ENCODE measurements around the gene REEP6.

Gene REEP6

DNA sequence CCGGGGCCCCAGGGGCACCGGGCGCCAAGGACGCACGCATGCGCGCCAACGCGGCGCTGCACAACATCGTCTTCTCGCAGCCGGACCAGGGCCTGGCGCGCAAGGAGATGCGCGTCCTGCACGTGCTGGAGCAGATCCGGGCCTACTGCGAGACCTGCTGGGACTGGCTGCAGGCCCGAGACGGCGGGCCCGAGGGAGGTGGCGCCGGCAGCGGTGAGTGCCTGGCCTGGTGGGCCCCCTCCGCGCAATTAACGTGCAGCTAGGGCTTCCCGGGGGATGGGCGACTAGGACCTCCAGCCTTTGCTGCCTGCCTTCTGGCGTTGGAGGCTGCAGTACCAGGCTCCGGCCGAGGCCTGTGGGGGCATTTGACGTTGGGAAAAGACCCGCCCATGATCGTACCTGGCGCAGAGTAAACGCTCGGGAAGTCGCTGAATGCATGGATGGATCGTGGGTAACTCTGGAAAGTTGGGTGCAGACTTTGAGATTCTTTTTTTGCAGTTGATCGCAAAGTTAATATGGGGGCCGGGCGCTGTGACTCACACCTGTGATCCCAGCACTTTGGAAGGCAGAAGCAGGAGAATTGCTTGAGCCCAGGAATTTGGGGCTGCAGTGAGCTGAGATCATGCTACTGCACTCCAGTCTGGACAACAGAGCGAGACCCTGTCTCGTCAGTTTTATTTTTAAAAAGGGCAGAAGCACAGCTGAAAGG lies 33.8 kb upstream of the REEP6 start:
- DNase-seq: no peak

DNA sequence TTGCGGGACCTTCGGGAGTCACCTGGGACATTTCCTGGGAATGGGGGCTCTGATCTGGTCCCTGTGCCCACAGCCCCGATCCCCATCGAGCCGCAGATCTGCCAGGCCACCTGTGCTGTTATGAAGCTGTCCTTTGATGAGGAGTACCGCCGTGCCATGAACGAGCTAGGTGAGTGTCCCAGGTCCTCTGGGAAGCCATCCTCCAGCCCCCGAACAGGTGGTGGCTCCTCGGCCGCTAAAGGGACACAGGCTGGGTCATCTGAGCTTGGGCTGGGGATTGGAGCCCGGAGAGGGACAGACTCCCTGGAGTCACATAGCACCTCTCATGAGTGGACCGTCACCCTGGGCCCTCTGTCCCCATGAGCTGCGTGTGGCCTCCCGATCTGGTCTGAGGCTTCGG lies 33.1 kb upstream of the REEP6 start:
- no peak for DNase-seq

GRCh38 chr19:1459479-1459878 lies 31.5 kb upstream of the REEP6 start:
- DNase-seq: no peak

- no peak for DNase-seq
These were observed 30.7 kb upstream of the REEP6 start for GRCh38 chr19:1460033-1460995.

- no peak for DNase-seq
These were observed 29.1 kb upstream of the REEP6 start for GRCh38 chr19:1461862-1462261.

DNA sequence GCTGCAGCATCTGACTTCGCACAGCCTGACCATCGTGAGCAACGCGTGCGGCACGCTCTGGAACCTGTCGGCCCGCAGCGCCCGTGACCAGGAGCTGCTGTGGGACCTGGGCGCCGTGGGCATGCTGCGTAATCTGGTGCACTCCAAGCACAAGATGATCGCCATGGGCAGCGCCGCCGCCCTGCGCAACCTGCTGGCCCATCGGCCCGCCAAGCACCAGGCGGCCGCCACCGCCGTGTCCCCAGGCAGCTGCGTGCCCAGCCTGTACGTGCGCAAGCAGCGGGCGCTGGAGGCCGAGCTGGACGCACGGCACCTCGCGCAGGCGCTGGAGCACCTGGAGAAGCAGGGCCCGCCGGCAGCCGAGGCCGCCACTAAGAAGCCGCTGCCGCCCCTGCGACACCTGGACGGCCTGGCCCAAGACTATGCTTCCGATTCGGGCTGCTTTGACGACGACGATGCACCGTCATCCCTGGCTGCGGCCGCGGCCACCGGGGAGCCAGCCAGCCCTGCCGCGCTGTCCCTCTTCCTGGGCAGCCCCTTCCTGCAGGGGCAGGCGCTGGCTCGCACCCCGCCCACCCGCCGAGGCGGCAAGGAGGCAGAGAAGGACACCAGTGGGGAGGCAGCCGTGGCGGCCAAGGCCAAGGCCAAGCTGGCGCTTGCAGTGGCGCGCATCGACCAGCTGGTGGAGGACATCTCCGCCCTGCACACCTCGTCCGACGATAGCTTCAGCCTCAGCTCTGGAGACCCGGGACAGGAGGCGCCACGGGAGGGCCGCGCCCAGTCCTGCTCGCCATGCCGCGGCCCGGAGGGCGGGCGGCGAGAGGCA lies 25.6 kb upstream of the REEP6 start:
- DNase-seq: no peak

GRCh38 chr19:1466018-1466460 lies 24.9 kb upstream of the REEP6 start:
- DNase-seq: no peak

- DNase-seq: no peak
These were observed 24.3 kb upstream of the REEP6 start for GRCh38 chr19:1466461-1467214.

DNA sequence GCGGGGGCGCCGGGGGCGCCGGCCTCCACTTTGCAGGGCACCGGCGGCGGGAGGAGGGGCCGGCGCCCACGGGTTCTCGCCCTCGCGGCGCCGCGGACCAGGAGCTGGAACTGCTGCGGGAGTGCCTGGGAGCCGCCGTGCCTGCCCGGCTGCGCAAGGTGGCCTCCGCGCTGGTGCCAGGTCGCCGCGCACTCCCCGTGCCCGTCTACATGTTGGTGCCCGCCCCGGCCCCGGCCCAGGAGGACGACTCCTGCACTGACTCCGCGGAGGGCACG lies 23.8 kb upstream of the REEP6 start:
- no peak for DNase-seq

GRCh38 chr19:1467490-1468273 lies 23.3 kb upstream of the REEP6 start:
- DNase-seq: no peak

- no peak for DNase-seq
These were observed 22.6 kb upstream of the REEP6 start for GRCh38 chr19:1468274-1468820.

GRCh38 chr19:1468821-1469254 lies 22.1 kb upstream of the REEP6 start:
- DNase-seq: no peak

GRCh38 chr19:1469255-1470054 lies 21.5 kb upstream of the REEP6 start:
- DNase-seq: no peak

DNA sequence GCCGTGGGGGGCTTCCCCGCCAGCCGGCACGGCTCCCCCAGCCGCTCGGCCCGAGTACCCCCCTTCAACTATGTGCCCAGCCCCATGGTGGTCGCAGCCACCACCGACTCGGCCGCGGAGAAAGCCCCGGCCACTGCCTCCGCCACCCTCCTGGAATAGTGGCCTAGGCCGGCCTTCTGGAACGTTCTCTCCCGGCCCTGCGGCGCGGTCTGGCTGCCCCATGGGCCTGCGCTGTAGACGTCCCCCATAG lies 21.0 kb upstream of the REEP6 start:
- DNase-seq: no peak

- peak; percentile 65 for DNase-seq
These were observed 20.5 kb upstream of the REEP6 start for GRCh38 chr19:1470305-1471009.

DNA sequence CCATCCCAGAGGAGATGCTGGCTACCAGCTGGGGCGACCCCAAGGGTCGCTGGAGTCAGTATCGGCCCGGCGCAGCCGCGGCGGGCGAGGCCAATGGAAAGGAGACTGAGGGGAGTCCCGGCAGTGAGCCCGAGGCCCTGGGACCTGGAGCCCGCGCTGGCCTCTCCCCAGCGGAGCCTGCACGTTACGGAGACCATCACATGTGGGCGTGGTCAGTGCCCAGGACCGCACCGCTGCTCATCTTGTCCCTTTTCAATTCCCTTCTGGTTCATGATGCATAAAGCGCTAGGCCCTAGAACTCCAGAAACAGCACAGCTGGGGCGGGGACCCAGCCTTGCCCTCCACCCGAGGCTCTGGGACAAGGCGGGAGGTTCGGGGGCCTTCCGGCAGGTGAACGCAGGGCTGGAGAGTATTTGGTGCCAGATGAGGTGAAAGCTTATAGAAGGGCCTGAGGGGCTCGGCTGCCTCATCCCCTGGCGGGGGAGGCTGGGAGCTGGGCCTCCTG lies 19.9 kb upstream of the REEP6 start:
- DNase-seq: no peak

DNA sequence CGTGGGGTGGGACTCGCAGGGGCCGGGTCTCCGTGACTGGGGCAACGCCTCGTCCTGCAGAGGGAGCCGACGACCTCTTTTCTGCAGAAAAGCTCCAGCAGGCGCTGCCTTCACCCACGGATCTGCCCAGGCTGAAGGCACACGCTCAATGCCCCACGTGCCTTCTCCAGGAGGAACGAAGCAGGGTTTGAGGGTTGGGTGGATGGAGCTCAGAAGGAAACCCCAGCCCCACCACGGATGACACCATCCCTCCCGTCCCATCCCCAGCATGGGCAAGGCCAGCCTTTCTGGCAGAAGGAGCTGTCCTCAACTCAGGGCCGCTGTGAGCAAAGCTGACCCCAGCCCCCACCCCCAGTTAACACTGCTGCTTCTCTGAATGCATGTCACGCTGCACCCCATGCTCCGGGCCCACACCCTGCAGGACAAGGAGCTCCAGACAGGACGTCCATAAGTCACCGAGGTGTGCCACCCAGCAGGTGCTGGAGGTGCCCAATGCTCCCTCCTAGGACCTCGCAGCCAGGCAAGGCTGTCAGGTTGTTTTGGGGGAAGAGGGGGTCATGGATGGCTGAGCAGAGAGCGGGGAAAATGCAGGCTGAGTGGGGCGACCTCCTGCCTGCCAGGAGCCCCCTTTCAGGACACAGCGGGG lies 19.3 kb upstream of the REEP6 start:
- DNase-seq: no peak

DNA sequence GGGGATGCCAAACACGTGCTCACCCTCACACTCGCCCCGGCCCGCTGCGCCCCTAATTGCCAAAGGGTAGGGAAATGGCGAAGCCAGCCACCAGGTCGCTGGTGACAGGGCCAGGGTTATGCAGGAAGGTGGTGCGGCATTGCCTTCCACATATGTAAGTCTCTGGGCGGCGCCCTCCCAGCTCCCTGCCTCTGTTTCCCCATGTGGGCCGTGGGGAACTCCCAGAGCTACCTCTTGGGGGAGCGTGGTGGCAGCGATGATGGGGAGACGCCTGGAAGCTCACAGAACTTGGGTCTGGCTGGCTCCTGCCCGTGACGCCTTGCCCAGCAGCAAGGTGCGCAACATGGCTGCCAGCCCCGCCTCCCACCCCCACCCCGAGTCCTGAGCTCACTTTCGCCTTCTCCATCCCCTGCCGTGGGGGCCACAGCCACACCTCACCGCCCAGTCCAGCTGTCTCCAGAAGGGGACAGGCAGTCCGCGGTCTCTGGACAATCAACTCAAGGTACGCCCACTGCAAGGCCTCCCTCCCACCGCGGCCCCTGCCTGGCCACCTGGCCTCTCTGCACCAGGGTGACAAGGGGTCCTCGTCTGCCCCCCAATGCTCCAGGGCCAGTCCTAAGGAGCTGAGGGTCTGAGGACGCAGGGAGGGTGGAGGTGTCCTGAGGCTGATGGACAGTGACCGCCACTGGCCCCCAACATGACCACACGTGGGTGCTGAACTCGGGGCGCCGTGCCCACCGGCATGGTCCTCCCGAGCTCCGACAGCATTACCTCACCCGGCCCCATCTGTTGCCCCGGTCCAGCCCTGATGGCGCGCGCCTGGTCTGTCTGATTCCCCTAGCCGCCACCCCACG lies 18.5 kb upstream of the REEP6 start:
- no peak for DNase-seq
